ENCODE measurements around the gene TMEM176A. TPM values are rescaled to one million over a fixed set of nuclear protein-coding genes. Genes with fewer than 3 reads are reported as not detected.

TMEM176A gene
- total and polyA plus RNA-seq, 2 of the 8 experiments (the other 6 are each of a cell fraction or from before 2014, with no cell fraction given) = 1.3 to 1.5 TPM

- Histone ChIP-seq H3K36me3 (ENCODE audit: control insufficient read depth in 2 of 4, insufficient read depth in 4 of 4, low read length in 3 of 4) (peaks cover 0 to 11% (median 0%) of the 10 kb centered on the region in 4 experiments; a peak in 2 of 8 replicates), H2BK5ac (ENCODE audit: low read depth, low read length) (no peak overlapping the region), H3K23ac (ENCODE audit: insufficient read length) (no peak overlapping the region), H3K14ac (ENCODE audit: insufficient read length) (no peak overlapping the region), H3K4me1 (replicated peaks in 1 of 4; ENCODE audit: control insufficient read depth in 3 of 4, insufficient read depth in 4 of 4, low read length in 3 of 4) (peaks cover 0 to 8% (median 2%) of the 10 kb centered on the region in 4 experiments; a peak in 5 of 7 replicates), H3K56ac (replicated peaks; ENCODE audit: insufficient read length, low read depth, low read length) (no peak overlapping the region), H3K18ac (ENCODE audit: extremely low read depth, low read length) (no peak overlapping the region), H3K9ac (replicated peaks in 1 of 4; ENCODE audit: extremely low read depth in 1 of 4, low read depth in 3 of 4, low read length in 3 of 4) (no peak overlapping the region), H3K27ac (ENCODE audit: low read depth, low read length) (no peak overlapping the region), H3K4me3 (ENCODE audit: extremely low read depth in 1 of 4, insufficient read depth in 2 of 4, low read depth in 3 of 4, low read length in 4 of 4) (no peak overlapping the region), H2BK120ac (replicated peaks; ENCODE audit: low read depth, low read length) (no peak overlapping the region), H4K91ac (replicated peaks; ENCODE audit: insufficient read length, low read length) (no peak overlapping the region), H3K79me2 (ENCODE audit: control insufficient read depth in 1 of 2, insufficient read depth in 2 of 2, low read length in 2 of 2) (no peaks in the 10 kb centered on the region), H2AK5ac (ENCODE audit: low read depth, low read length) (no peak overlapping the region), H3K4me2 (ENCODE audit: insufficient read depth in 1 of 2, low read depth in 2 of 2, low read length in 2 of 2) (no peak overlapping the region), H3K4ac (replicated peaks; ENCODE audit: insufficient read length, low read depth, low read length) (no peak overlapping the region), H2BK20ac (ENCODE audit: low read length) (no peak overlapping the region), H2AFZ (ENCODE audit: low read length) (no peak overlapping the region), H4K5ac (ENCODE audit: insufficient read length, low read depth, low read length) (no peak overlapping the region), H3K79me1 (ENCODE audit: low read depth, low read length) (no peaks in the 10 kb centered on the region), H3K9me3 (ENCODE audit: insufficient read depth in 2 of 2, low read depth in 1 of 2, low read length in 1 of 2) (peaks cover 0 to 15% of the 10 kb centered on the region in 2 experiments; a peak in 3 of 4 replicates), H4K8ac (ENCODE audit: extremely low read depth, insufficient read depth, low read length) (no peak overlapping the region), H2BK15ac (ENCODE audit: low read length) (no peak overlapping the region), H4K20me1 (replicated peaks in 1 of 2; ENCODE audit: control insufficient read depth in 1 of 2, insufficient read depth in 2 of 2, low read length in 2 of 2) (no peaks in the 10 kb centered on the region), H3K27me3 (replicated peaks in 1 of 4; ENCODE audit: control insufficient read depth in 3 of 4, extremely low read depth in 1 of 4, insufficient read depth in 3 of 4, low read length in 3 of 4) (peaks cover 28 to 33% (median 32%) of the 10 kb centered on the region in 4 experiments), H3K23me2 (ENCODE audit: low read depth, low read length) (peaks cover 14% of the 10 kb centered on the region), H2BK12ac (ENCODE audit: low read depth, low read length) (no peak overlapping the region)
- no peak for DNase-seq (ENCODE audit: low read depth in 1 of 2, low spot score in 2 of 2)
- POLR2A ChIA-PET (ENCODE audit: partially characterized antibody) = no interaction called here
- no peak for FAIRE-seq
- CTCF ChIA-PET (ENCODE audit: partially characterized antibody) = no interaction called here
- WGBS, 2 experiments (ENCODE audit: extremely low coverage in 1 of 2, insufficient coverage in 1 of 2, insufficient read length in 1 of 2, insufficient replicate concordance in 2 of 2, low coverage in 1 of 2, low lambda C conversion rate in 2 of 2, missing lambda C conversion rate in 1 of 2) = 93% methylated on average over 5 of the region's 5 CpGs; no CpG with 5 or more reads in 1 of the 2 experiments
- TF ChIP-seq SIX5 (IDR thresholded peaks at IDR 0.05; ENCODE audit: low read depth, low read length) (no peak), RBBP5 (IDR thresholded peaks at IDR 0.05; ENCODE audit: borderline replicate concordance, low read depth, low read length) (no peak), CTBP2 (IDR thresholded peaks at IDR 0.05; ENCODE audit: borderline replicate concordance, insufficient read depth, insufficient read length, low read length) (no peak), EP300 (IDR thresholded peaks at IDR 0.05; ENCODE audit: borderline replicate concordance in 1 of 2, low read depth in 2 of 2, low read length in 2 of 2) (no peak), JUN (IDR thresholded peaks at IDR 0.05; ENCODE audit: low read depth, low read length) (no peak), TAF7 (optimal IDR thresholded peaks at IDR 0.05; ENCODE audit: borderline replicate concordance, low read depth, low read length) (no peak), TBP (IDR thresholded peaks at IDR 0.05; ENCODE audit: low read depth, low read length) (no peak), RFX5 (IDR thresholded peaks at IDR 0.05; ENCODE audit: borderline replicate concordance, low read depth, low read length) (no peak), BRCA1 (IDR thresholded peaks at IDR 0.05; ENCODE audit: low read depth, low read length) (no peak), KDM4A (IDR thresholded peaks at IDR 0.05; ENCODE audit: low read depth, low read length, severe bottlenecking) (no peak), SP2 (IDR thresholded peaks at IDR 0.05; ENCODE audit: low read length) (no peak), TAF1 (IDR thresholded peaks at IDR 0.05; ENCODE audit: low read depth, low read length) (no peak), POLR2A (IDR thresholded peaks at IDR 0.05; ENCODE audit: control extremely low read depth in 1 of 2, low read depth in 2 of 2, low read length in 2 of 2) (no peak), JUND (IDR thresholded peaks at IDR 0.05; ENCODE audit: low read length) (no peak), BACH1 (IDR thresholded peaks at IDR 0.05; ENCODE audit: low read length) (no peak), RXRA (IDR thresholded peaks at IDR 0.05; ENCODE audit: insufficient read depth, low read depth, low read length) (no peak)
Observed at GRCh38 chr7:150804802-150805201, 4.2 kb downstream of the TMEM176A start.
